Endothelial cell of umbilical vein (primary cell): ENCODE measurements around the gene SLC25A26. TPM values are rescaled to one million over a fixed set of nuclear protein-coding genes. Genes with fewer than 3 reads are reported as not detected.

Experiments
- BruUV-seq: library from RNA; stranded (reverse); fragments of 400-500 nt; replicated peaks from 2 replicates; lab custom pipeline; 2021; lab: Mats Ljungman, UMichigan
- CTCF ChIA-PET: fragments of 300-600, 350-600 bp; sonication (Branson Sonifier 250); formaldehyde crosslinking; loops from one replicate; lab custom pipeline; 2021; ENCODE audit warnings: antibody characterized with exemption, inconsistent platforms; lab: Charles Lee
- POLR2A ChIA-PET: fragments of 300-600, 350-600 bp; sonication (Branson Sonifier 250); formaldehyde crosslinking; loops from one replicate; lab custom pipeline; 2021; ENCODE audit warnings: antibody characterized with exemption, inconsistent platforms; lab: Charles Lee
- DNase-seq: peaks from one replicate; pipeline ENCODE4 v3.0.0-alpha.2; 2011; ENCODE audit warnings: low read depth, low spot score
- FAIRE-seq: peaks from 2 replicates; lab custom pipeline; 2011; peaks lifted over from hg19 to GRCh38; lab: Jason Lieb, UNC
- H2AFZ ChIP-seq: 2 replicates; pipeline ENCODE4 v1.6.0; 2012; ENCODE audit warnings: low read depth, low read length, control low read depth, inconsistent platforms
- H3K27ac ChIP-seq: 2 replicates; pipeline ENCODE4 v1.5.1; 2011; ENCODE audit warnings: low read depth, mild to moderate bottlenecking, control low read depth, low read length, moderate library complexity; ENCODE audit not compliant: insufficient read depth
- H3K27me3 ChIP-seq, 2 experiments: 2 replicates each; pipeline versions ENCODE4 v1.6.0 to v1.6.1; 2011; ENCODE audit warnings: low read length in 2 of 2, mixed read lengths in 1 of 2; ENCODE audit not compliant: control insufficient read depth in 2 of 2, insufficient read depth in 2 of 2
- H3K36me3 ChIP-seq, 2 experiments: 2 replicates in 1 of 2; 3 replicates in 1 of 2; pipeline ENCODE4 v1.5.1; 2011; ENCODE audit warnings: low read length in 2 of 2, mild to moderate bottlenecking in 1 of 2, moderate library complexity in 1 of 2; ENCODE audit not compliant: control insufficient read depth in 2 of 2, insufficient read depth in 2 of 2; ENCODE audit errors: extremely low read depth in 1 of 2
- H3K4me1 ChIP-seq: 3 replicates; pipeline ENCODE4 v1.5.1; 2011; ENCODE audit warnings: mild to moderate bottlenecking, low read length; ENCODE audit not compliant: control insufficient read depth, insufficient read depth; ENCODE audit errors: extremely low read depth
- H3K4me2 ChIP-seq: 2 replicates; pipeline ENCODE4 v1.6.1; 2011; ENCODE audit warnings: low read length, control low read depth, mixed read lengths; ENCODE audit not compliant: insufficient read depth
- H3K4me3 ChIP-seq, 3 experiments: fragments of 200-600 bp in 1 of 3; sonication (generic), shearing (Covaris generic) in 1 of 3; replicated peaks in 1 of 3; 2 replicates each; pipeline ENCODE4 v1.5.1; 2011 to 2016; ENCODE audit warnings: control low read depth in 3 of 3, low read length in 3 of 3, mild to moderate bottlenecking in 2 of 3, inconsistent platforms in 1 of 3, low read depth in 1 of 3, moderate library complexity in 1 of 3; ENCODE audit not compliant: insufficient read depth in 1 of 3
- H3K79me2 ChIP-seq: 2 replicates; pipeline ENCODE4 v1.6.0; 2012; ENCODE audit warnings: low read length, inconsistent platforms; ENCODE audit not compliant: control insufficient read depth, insufficient read depth
- H3K9ac ChIP-seq: replicated peaks from 2 replicates; pipeline ENCODE3; 2011; ENCODE audit warnings: low read length, control low read depth; ENCODE audit not compliant: insufficient read depth; ENCODE audit errors: extremely low read depth
- H3K9me1 ChIP-seq: replicated peaks from 3 replicates; pipeline ENCODE4 v1.6.0; 2011; ENCODE audit warnings: mild to moderate bottlenecking, low read length; ENCODE audit not compliant: control insufficient read depth, insufficient read depth; ENCODE audit errors: extremely low read depth
- H3K9me3 ChIP-seq: replicated peaks from 2 replicates; pipeline ENCODE4 v1.5.1; 2012; ENCODE audit warnings: low read length, inconsistent platforms; ENCODE audit not compliant: control insufficient read depth, insufficient read depth
- H4K20me1 ChIP-seq: replicated peaks from 2 replicates; pipeline ENCODE3; 2011; ENCODE audit warnings: mild to moderate bottlenecking, low read length; ENCODE audit not compliant: control insufficient read depth, insufficient read depth; ENCODE audit errors: extremely low read depth
- EZH2 ChIP-seq: IDR thresholded peaks from 2 replicates; pipeline ENCODE4 v1.6.1; 2012; ENCODE audit warnings: borderline replicate concordance, low read depth, mild to moderate bottlenecking, moderate library complexity, low read length, inconsistent platforms; ENCODE audit not compliant: severe bottlenecking
- FOS ChIP-seq: IDR thresholded peaks from 2 replicates; pipeline ENCODE4 v1.6.1; 2011; ENCODE audit warnings: mild to moderate bottlenecking, low read length, moderate library complexity, borderline replicate concordance; ENCODE audit not compliant: insufficient read depth
- GATA2 ChIP-seq: IDR thresholded peaks from 2 replicates; pipeline ENCODE4 v1.7.0; 2011; ENCODE audit warnings: low read depth, mild to moderate bottlenecking, moderate library complexity, mixed read lengths, low read length; ENCODE audit not compliant: insufficient read length, insufficient read depth
- JUN ChIP-seq: IDR thresholded peaks from 2 replicates; pipeline ENCODE4 v1.6.1; 2011; ENCODE audit warnings: borderline replicate concordance, low read depth; ENCODE audit not compliant: insufficient read length, insufficient read depth
- MYC ChIP-seq: IDR thresholded peaks from one replicate; pipeline ENCODE4 v1.6.1; 2011; ENCODE audit warnings: mild to moderate bottlenecking, low read depth, low read length
- POLR2A ChIP-seq: IDR thresholded peaks from 2 replicates; pipeline ENCODE4 v1.6.1; 2012; ENCODE audit warnings: low read depth, mild to moderate bottlenecking, control low read depth, low read length
- POLR2AphosphoS5 ChIP-seq: IDR thresholded peaks from 2 replicates; pipeline ENCODE4 v1.6.1; 2012; ENCODE audit warnings: low read depth, mild to moderate bottlenecking, control low read depth, low read length, moderate library complexity; ENCODE audit not compliant: insufficient read depth
- dilution Hi-C: fragments of 300-500 bp; cut with MboI; formaldehyde crosslinking; loops from one replicate; pipeline ENCODE4 v1.15.0; 2019; ENCODE audit warnings: low sequenced_read_pairs; ENCODE audit not compliant: extremely low pct_ligation_motif_present
- intact Hi-C: fragments of 100-400 bp; cut with micrococcal nuclease; formaldehyde crosslinking; loops from one replicate; pipeline ENCODE4 v1.10.0; 2022
- polyA plus RNA-seq, 4 experiments: library from polyadenylated mRNA; depleted of rRNA in 3 of 4; stranded (reverse) in 3 of 4; unstranded in 1 of 4; fragments of >200 nt; gene quantifications; 2 replicates each; pipeline versions ENCODE4 v1.2.1 to v1.2.3, GENCODE V29; 2011 to 2012; ENCODE audit warnings: missing spikeins in 1 of 4
- total RNA-seq: library from RNA; stranded (reverse); gene quantifications from 2 replicates; pipeline ENCODE4 v1.2.3, GENCODE V29; 2021
- TF ChIP-seq, protein P1 (sequence below): IDR thresholded peaks from 2 replicates; pipeline ENCODE4 v1.6.1; 2011; ENCODE audit not compliant: insufficient read depth, insufficient read length
- TF ChIP-seq, protein P2 (sequence below), 2 donors: IDR thresholded peaks; 1 replicate in 1 of 2; 2 replicates in 1 of 2; pipeline ENCODE4 v1.5.1; 2011; ENCODE audit warnings: low read length in 2 of 2, mild to moderate bottlenecking in 2 of 2, moderate library complexity in 2 of 2, control low read depth in 1 of 2, inconsistent platforms in 1 of 2, low read depth in 1 of 2; ENCODE audit not compliant: insufficient read depth in 1 of 2; ENCODE audit errors: extremely low read depth in 1 of 2

SLC25A26 gene
- total and polyA plus RNA-seq, 2 donors (not counting 3 experiments of a cell fraction or from before 2014, with no cell fraction given): 11.8 to 23.5 TPM

DNA sequence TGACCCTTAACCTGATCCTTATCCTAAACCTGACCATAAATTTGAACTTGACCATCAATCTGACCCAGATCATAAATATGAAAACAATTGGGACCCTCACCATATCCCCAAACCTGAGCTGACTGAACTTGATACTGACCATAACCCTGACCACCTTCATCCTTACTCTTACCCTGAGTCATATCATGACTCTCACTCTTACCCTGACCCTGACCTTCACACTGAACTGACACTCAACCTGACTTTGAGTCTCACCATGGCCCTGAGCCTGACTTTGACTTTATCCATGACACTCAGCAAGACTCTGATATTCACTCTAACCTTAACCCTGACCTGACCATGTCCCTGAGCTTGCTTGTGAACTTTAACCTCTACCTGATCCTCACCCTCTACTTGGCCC is 34.3 kb upstream of the SLC25A26 start:
- POLR2A ChIA-PET: no interaction called here
- Histone ChIP-seq H2AFZ (no peak overlapping the region), H3K27ac (no peak overlapping the region), H3K27me3 (no peaks in the 10 kb centered on the region), H3K9me3 (no peaks in the 10 kb centered on the region), H3K4me2 (no peak overlapping the region), H3K4me3 (no peak overlapping the region), H3K36me3 (no peaks in the 10 kb centered on the region), H3K4me1 (no peaks in the 10 kb centered on the region), H4K20me1 (no peaks in the 10 kb centered on the region), H3K9ac (no peak overlapping the region), H3K79me2 (no peaks in the 10 kb centered on the region), H3K9me1 (no peaks in the 10 kb centered on the region)
- dilution Hi-C loops: no loop called here
- CTCF ChIA-PET: no interaction called here
- no peak for TF ChIP-seq GATA2
- no peak for TF ChIP-seq MYC
- no peak for TF ChIP-seq FOS
- TF ChIP-seq POLR2A: no peak
- TF ChIP-seq, protein P1, sequence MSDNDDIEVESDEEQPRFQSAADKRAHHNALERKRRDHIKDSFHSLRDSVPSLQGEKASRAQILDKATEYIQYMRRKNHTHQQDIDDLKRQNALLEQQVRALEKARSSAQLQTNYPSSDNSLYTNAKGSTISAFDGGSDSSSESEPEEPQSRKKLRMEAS: no peak
- TF ChIP-seq JUN: no peak
- no peak for TF ChIP-seq EZH2
- no peak for TF ChIP-seq POLR2AphosphoS5
- TF ChIP-seq, protein P2, sequence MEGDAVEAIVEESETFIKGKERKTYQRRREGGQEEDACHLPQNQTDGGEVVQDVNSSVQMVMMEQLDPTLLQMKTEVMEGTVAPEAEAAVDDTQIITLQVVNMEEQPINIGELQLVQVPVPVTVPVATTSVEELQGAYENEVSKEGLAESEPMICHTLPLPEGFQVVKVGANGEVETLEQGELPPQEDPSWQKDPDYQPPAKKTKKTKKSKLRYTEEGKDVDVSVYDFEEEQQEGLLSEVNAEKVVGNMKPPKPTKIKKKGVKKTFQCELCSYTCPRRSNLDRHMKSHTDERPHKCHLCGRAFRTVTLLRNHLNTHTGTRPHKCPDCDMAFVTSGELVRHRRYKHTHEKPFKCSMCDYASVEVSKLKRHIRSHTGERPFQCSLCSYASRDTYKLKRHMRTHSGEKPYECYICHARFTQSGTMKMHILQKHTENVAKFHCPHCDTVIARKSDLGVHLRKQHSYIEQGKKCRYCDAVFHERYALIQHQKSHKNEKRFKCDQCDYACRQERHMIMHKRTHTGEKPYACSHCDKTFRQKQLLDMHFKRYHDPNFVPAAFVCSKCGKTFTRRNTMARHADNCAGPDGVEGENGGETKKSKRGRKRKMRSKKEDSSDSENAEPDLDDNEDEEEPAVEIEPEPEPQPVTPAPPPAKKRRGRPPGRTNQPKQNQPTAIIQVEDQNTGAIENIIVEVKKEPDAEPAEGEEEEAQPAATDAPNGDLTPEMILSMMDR (IDR thresholded peaks at IDR 0.05; ENCODE audit: extremely low read depth in 1 of 2, insufficient read depth in 1 of 2, low read depth in 1 of 2, low read length in 2 of 2): no peak
- DNase-seq: no peak
- BruUV-seq: no TSS peak
- intact Hi-C loops: no loop called here
- FAIRE-seq: no peak
